Measurements from ENCODE around the gene HSPA12B. TPM values are rescaled to one million over a fixed set of nuclear protein-coding genes. Genes with fewer than 3 reads are reported as not detected.

The HSPA12B gene
- total and polyA plus RNA-seq, 2 of the 13 experiments (the other 11 are each of a cell fraction or from before 2014, with no cell fraction given) = 0.01 TPM; not detected in 1

DNA sequence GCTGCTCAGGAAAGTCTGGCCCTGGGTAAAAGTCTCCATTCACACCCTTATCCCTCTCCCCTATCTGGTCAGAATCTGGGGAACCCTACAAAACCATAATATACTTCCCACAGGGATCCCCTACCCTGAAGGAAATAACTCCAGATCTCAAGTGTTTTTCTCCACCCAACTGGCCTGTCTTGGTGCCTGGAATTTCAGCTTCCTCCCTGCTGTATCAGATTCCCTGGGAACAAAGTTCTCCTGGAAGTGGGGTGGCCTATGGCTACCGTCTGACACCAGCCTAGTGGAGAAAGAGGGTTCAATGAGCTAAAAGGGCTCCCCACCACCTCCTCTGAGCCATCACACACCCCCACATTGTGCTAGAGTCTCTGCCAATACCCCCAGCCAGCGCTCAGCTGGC lies 15.0 kb downstream of the HSPA12B start:
- Histone ChIP-seq H3K4me1 (ENCODE audit: insufficient read depth, low read length) (peaks cover 52% of the 10 kb centered on the region), H2AFZ (ENCODE audit: low read length) (no peak overlapping the region), H3K4me2 (ENCODE audit: low read depth, low read length) (no peak overlapping the region), H3K9ac (ENCODE audit: insufficient read depth, low read depth, low read length) (no peak overlapping the region), H3K27me3 (ENCODE audit: control insufficient read depth in 1 of 2, insufficient read depth in 2 of 2, low read length in 2 of 2) (peaks cover 10 to 47% of the 10 kb centered on the region in 2 experiments; a peak in 4 of 5 replicates), H4K20me1 (ENCODE audit: insufficient read depth, low read length) (no peaks in the 10 kb centered on the region), H3K4me3 (replicated peaks in 1 of 3; ENCODE audit: insufficient read depth in 1 of 3, low read depth in 2 of 3, low read length in 3 of 3) (no peak overlapping the region), H3K36me3 (replicated peaks in 1 of 2; ENCODE audit: control insufficient read depth in 1 of 2, insufficient read depth in 2 of 2, low read length in 2 of 2) (peaks cover 0 to 1% of the 10 kb centered on the region in 2 experiments; a peak in 2 of 5 replicates), H3K9me3 (ENCODE audit: low read length) (no peaks in the 10 kb centered on the region), H3K79me2 (ENCODE audit: insufficient read depth, low read length) (no peaks in the 10 kb centered on the region), H3K27ac (ENCODE audit: extremely low read length, insufficient read depth, low read length) (no peak overlapping the region)
- no peak for DNase-seq (ENCODE audit: low spot score)
- in situ Hi-C loops (cut with HindIII; ENCODE audit: extremely low pct_ligation_motif_present, low pct_unique_long_range_greater_than_20kb) (no loop called here), intact Hi-C loops (cut with micrococcal nuclease; ENCODE audit: unreplicated experiment) (no loop called here)
- TF ChIP-seq KDM3A (CRISPR knock-in tag; IDR thresholded peaks at IDR 0.05; ENCODE audit: low read depth) = no peak
- TF ChIP-seq NKX3-1 (CRISPR knock-in tag; IDR thresholded peaks at IDR 0.05) = no peak
- TF ChIP-seq ATF1 (CRISPR knock-in tag; IDR thresholded peaks at IDR 0.05) = no peak
- TF ChIP-seq ZNF382 (CRISPR knock-in tag; IDR thresholded peaks at IDR 0.05; ENCODE audit: borderline replicate concordance) = no peak
- TF ChIP-seq FOSL1 (CRISPR knock-in tag; IDR thresholded peaks at IDR 0.05; ENCODE audit: borderline replicate concordance) = no peak
- no peak for TF ChIP-seq HMGXB3 (CRISPR knock-in tag; IDR thresholded peaks at IDR 0.05; ENCODE audit: borderline replicate concordance)
- TF ChIP-seq ZNF296 (CRISPR knock-in tag; conservative IDR thresholded peaks at IDR 0.05) = no peak
- no peak for TF ChIP-seq ZNF274 (CRISPR knock-in tag; IDR thresholded peaks at IDR 0.05)
- no peak for TF ChIP-seq ZSCAN30 (CRISPR knock-in tag; IDR thresholded peaks at IDR 0.05)
- TF ChIP-seq RBAK (CRISPR knock-in tag; IDR thresholded peaks at IDR 0.05) = no peak
- TF ChIP-seq ZNF407 (CRISPR knock-in tag; IDR thresholded peaks at IDR 0.05; ENCODE audit: not compliant biosample characterization) = no peak
- no peak for TF ChIP-seq KDM2A (CRISPR knock-in tag; IDR thresholded peaks at IDR 0.05; ENCODE audit: borderline replicate concordance, low read depth)
- POLR2A ChIA-PET = interaction anchor here (2.2 kb wide), 1 partner anchor 20 kb away, joined by 8 read pairs; the partner anchor contains the start of gene ADISSP
- WGBS (ENCODE audit: low lambda C conversion rate) = 44% methylated on average over 2 of the region's 2 CpGs
- ATAC-seq = no peak
- BruUV-seq (replicated peaks) = no TSS peak
- no peak for FAIRE-seq
- CTCF ChIA-PET (ENCODE audit: low intra/inter-chr PET ratio, low total read pairs) = interaction anchor here (0.6 kb wide), 1 partner anchor 34 kb away, joined by 3 read pairs; the partner anchor contains the start of gene SPEF1

All from HepG2 (cell line).